Spleen (tissue), 11 donors: Measurements from ENCODE around the gene PFKP. TPM values are rescaled to one million over a fixed set of nuclear protein-coding genes. Genes with fewer than 3 reads are reported as not detected.

Experiments used
- DNase-seq: peaks from one replicate; pipeline ENCODE4 v3.0.0-alpha.2; 2020
- H3K27ac ChIP-seq, 8 donors: fragments of 200-600 bp; sonication (generic) in 7 of 8; 1 replicate in 4 of 8; 2 replicates in 4 of 8; pipeline versions ENCODE4 v1.5.0 to v1.8.0; 2016 to 2021; ENCODE audit warnings: inconsistent platforms in 4 of 8, mild to moderate bottlenecking in 4 of 8, moderate library complexity in 1 of 8
- H3K27me3 ChIP-seq, 7 donors: fragments of 200-600 bp; sonication (generic) in 6 of 7; replicated peaks in 1 of 7; 1 replicate in 4 of 7; 2 replicates in 3 of 7; pipeline versions ENCODE4 v1.5.0 to v1.8.0; 2016 to 2021; ENCODE audit warnings: inconsistent platforms in 3 of 7, mild to moderate bottlenecking in 1 of 7
- H3K36me3 ChIP-seq, 6 donors: fragments of 200-600 bp; sonication (generic) in 5 of 6; 1 replicate in 4 of 6; 2 replicates in 2 of 6; pipeline versions ENCODE4 v1.5.0 to v1.8.0; 2016 to 2021; ENCODE audit warnings: inconsistent platforms in 2 of 6
- H3K4me1 ChIP-seq, 6 donors: fragments of 200-600 bp; sonication (generic) in 5 of 6; 1 replicate in 3 of 6; 2 replicates in 3 of 6; pipeline versions ENCODE4 v1.5.0 to v1.8.0; 2016 to 2021; ENCODE audit warnings: inconsistent platforms in 3 of 6
- H3K4me3 ChIP-seq, 8 donors: fragments of 200-600 bp; sonication (generic) in 7 of 8; 1 replicate in 4 of 8; 2 replicates in 4 of 8; pipeline versions ENCODE4 v1.5.0 to v1.8.0; 2016 to 2021; ENCODE audit warnings: inconsistent platforms in 4 of 8, mild to moderate bottlenecking in 4 of 8, moderate library complexity in 2 of 8
- H3K9me3 ChIP-seq, 8 donors: fragments of 200-600 bp; sonication (generic) in 7 of 8; 1 replicate in 4 of 8; 2 replicates in 4 of 8; pipeline versions ENCODE4 v1.5.0 to v1.8.0; 2016 to 2021; ENCODE audit warnings: inconsistent platforms in 4 of 8
- POLR2A ChIP-seq, 3 donors: fragments of 450-650 bp; IDR thresholded peaks; one replicate each; pipeline ENCODE4 v1.5.1; 2017; ENCODE audit warnings: antibody characterized with exemption in 3 of 3, mild to moderate bottlenecking in 1 of 3
- POLR2AphosphoS5 ChIP-seq, 3 donors: sonication (generic); formaldehyde crosslinking; IDR thresholded peaks; one replicate each; pipeline ENCODE4 v1.5.1; 2017; ENCODE audit warnings: antibody characterized with exemption in 3 of 3
- WGBS, 5 donors: extraction: QIAGEN DNeasy Blood & Tissue Kit in 3 of 5; methylation state at CpG; one replicate each; pipeline versions ENCODE4 v1.1.5 to v1.1.7; 2013 to 2018; 5-methylcytosine and 5-hydroxymethylcytosine counted together
- intact Hi-C: fragments of 100-400 bp; cut with DNase I; formaldehyde crosslinking; loops from one replicate; pipeline ENCODE4 v1.15.0; 2023; ENCODE audit warnings: low total_unique reads
- polyA plus RNA-seq, 3 donors: library from polyadenylated mRNA; stranded (reverse); fragments of 200-250 nt; gene quantifications; one replicate each; pipeline ENCODE4 v1.2.1, GENCODE V29; 2013
- total RNA-seq, 7 donors: library from RNA; depleted of rRNA in 3 of 7; stranded (reverse); fragments of >200 nt in 3 of 7; fragmentation: NEBNext Ultra II Directional in 4 of 7; extraction: Animal tissue kit (Norgen Biotek cat#: 25700) in 4 of 7; gene quantifications; one replicate each; pipeline versions ENCODE4 v1.1.0 to v1.2.1, GENCODE V29; 2016 to 2021
- TF ChIP-seq, protein P1 (sequence below), 11 experiments: fragments of 200-600 bp in 7 of 11; fragments of 450-650 bp in 4 of 11; sonication (generic) in 4 of 11; IDR thresholded peaks in 8 of 11; conservative IDR thresholded peaks in 3 of 11; 1 replicate in 7 of 11; 2 replicates in 4 of 11; pipeline versions ENCODE4 v1.4.0 to v1.8.0; 2016 to 2021; ENCODE audit warnings: antibody characterized with exemption in 11 of 11, inconsistent platforms in 4 of 11, mild to moderate bottlenecking in 1 of 11
- donor health status: healthy with polysubstance abuse.
- donor health status: DM: no; HTN: no; CAD: no; lungs with moderate emphysema.
- donor health status: DM: no; HTN: no; CAD: no.
- donor health status: Bipolar disorder and iron deficiency.
- donor health status: healthy.
- donor health status: DM: no; HTN: no; CAD: no.
- donor health status: DM: yes; HTN: yes; CAD: no.

The PFKP gene
- total and polyA plus RNA-seq, 10 donors, result 19.0 to 60.9 (median 28.6) TPM

DNA sequence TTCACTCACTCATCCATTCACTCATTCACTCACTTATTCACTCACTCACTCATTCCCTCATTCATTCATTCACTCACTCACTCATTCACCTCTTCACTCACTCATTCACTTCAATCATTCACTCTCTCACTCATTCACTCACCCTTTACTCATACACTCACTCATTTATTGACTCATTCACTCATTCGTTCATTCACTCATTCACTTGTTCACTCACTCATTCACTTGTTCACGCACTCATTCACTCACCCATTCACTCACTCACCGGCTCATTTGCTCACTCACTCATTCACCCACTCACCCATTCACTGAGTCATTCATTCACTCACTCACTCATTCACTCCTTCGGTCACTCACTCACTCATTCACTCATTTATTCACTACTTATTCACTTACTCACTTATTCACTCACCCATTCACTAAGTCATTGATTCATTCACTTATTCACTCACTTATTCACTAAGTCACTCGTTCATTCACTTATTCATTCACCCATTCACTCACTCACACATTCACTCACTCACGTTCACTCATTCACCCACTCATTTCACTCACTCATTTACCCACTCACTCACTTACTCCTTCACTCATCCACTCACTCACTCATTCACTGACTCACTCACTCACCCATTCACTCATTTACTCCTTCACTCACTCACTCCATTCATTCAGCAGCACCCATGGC is 4.7 kb upstream of the PFKP start:
- no peaks in the 10 kb centered on the region for H3K36me3 ChIP-seq
- TF ChIP-seq POLR2A (IDR thresholded peaks at IDR 0.05), result no peak
- TF ChIP-seq POLR2AphosphoS5 (IDR thresholded peaks at IDR 0.05), result no peak
- TF ChIP-seq, protein P1, sequence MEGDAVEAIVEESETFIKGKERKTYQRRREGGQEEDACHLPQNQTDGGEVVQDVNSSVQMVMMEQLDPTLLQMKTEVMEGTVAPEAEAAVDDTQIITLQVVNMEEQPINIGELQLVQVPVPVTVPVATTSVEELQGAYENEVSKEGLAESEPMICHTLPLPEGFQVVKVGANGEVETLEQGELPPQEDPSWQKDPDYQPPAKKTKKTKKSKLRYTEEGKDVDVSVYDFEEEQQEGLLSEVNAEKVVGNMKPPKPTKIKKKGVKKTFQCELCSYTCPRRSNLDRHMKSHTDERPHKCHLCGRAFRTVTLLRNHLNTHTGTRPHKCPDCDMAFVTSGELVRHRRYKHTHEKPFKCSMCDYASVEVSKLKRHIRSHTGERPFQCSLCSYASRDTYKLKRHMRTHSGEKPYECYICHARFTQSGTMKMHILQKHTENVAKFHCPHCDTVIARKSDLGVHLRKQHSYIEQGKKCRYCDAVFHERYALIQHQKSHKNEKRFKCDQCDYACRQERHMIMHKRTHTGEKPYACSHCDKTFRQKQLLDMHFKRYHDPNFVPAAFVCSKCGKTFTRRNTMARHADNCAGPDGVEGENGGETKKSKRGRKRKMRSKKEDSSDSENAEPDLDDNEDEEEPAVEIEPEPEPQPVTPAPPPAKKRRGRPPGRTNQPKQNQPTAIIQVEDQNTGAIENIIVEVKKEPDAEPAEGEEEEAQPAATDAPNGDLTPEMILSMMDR (IDR thresholded peaks at IDR 0.05 in 8 of 11, conservative IDR thresholded peaks at IDR 0.05 in 3 of 11), result no peak
- no peak for DNase-seq
- H3K4me3 ChIP-seq, result no peak overlapping the region
- no peak overlapping the region for H3K27ac ChIP-seq
- intact Hi-C loops, result no loop called here
- no peaks in the 10 kb centered on the region for H3K9me3 ChIP-seq
- H3K27me3 ChIP-seq, result peaks cover 0 to 21% (median 11%) of the 10 kb centered on the region in 7 donors
- WGBS, 5 donors, result 56 to 79% (median 56%) methylated on average over 5 to 6 of the region's 6 CpGs
- peaks cover 0 to 18% (median 10%) of the 10 kb centered on the region in 6 donors for H3K4me1 ChIP-seq

DNA sequence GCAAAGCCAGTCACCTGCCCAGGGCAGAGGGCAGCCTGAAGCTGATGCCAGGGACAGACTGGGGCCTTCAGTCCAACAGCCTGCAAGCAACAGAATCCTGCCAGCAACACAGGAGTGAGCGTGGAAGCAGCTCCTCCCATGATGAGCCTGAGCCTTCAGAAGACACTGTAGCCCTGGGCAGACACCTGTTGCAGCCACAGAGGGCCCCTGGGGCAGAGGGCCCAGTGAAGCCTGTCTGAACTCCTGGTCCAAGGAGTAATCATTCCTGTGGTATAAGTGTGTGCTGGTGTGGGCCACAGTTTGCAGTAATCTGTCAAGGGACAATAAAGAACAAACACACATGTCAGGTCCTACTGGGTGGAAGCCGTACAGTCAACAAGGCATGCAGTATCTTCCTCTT is 2.9 kb upstream of the PFKP start:
- Histone ChIP-seq H3K27me3 (peaks cover 0 to 39% (median 11%) of the 10 kb centered on the region in 7 donors), H3K4me3 (no peak overlapping the region), H3K9me3 (no peaks in the 10 kb centered on the region), H3K27ac (no peak overlapping the region), H3K4me1 (peaks cover 4 to 36% (median 20%) of the 10 kb centered on the region in 6 donors), H3K36me3 (no peaks in the 10 kb centered on the region)
- WGBS, 5 donors, result 56 to 86% (median 79%) methylated on average over 1 to 2 of the region's 2 CpGs
- no peak for TF ChIP-seq POLR2A (IDR thresholded peaks at IDR 0.05)
- TF ChIP-seq POLR2AphosphoS5 (IDR thresholded peaks at IDR 0.05), result no peak
- TF ChIP-seq, protein P1 (IDR thresholded peaks at IDR 0.05 in 8 of 11, conservative IDR thresholded peaks at IDR 0.05 in 3 of 11), result no peak
- DNase-seq, result no peak
- intact Hi-C loops, result no loop called here

DNA sequence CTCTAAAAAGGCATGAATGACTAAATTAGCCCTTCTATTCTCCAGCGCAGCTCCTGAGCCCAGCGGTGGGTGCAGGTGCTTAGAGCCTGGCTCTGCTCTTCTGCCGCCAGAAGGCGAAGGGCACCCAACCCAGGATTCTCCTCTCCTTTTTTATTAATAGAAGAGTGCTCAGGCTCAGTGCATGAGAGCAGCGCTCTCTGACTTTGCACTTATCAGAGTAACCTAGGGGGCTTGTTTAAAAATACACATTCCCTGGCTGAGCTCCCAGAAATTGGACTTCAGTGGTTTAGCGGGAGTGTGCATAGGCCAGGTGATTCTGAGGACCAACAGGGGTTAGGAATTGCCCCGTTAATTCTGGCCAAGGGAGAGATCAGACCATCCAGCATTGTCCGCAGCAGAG is 1.7 kb upstream of the PFKP start:
- Histone ChIP-seq H3K4me3 (no peak overlapping the region), H3K9me3 (no peaks in the 10 kb centered on the region), H3K27me3 (peaks cover 0 to 42% (median 11%) of the 10 kb centered on the region in 7 donors), H3K36me3 (no peaks in the 10 kb centered on the region), H3K4me1 (peaks cover 5 to 47% (median 27%) of the 10 kb centered on the region in 6 donors), H3K27ac (no peak overlapping the region)
- intact Hi-C loops, result no loop called here
- TF ChIP-seq, protein P1 (IDR thresholded peaks at IDR 0.05 in 8 of 11, conservative IDR thresholded peaks at IDR 0.05 in 3 of 11), result no peak
- no peak for DNase-seq
- WGBS, 5 donors, result 88 to 92% (median 90%) methylated on average over 8 of the region's 8 CpGs

DNA sequence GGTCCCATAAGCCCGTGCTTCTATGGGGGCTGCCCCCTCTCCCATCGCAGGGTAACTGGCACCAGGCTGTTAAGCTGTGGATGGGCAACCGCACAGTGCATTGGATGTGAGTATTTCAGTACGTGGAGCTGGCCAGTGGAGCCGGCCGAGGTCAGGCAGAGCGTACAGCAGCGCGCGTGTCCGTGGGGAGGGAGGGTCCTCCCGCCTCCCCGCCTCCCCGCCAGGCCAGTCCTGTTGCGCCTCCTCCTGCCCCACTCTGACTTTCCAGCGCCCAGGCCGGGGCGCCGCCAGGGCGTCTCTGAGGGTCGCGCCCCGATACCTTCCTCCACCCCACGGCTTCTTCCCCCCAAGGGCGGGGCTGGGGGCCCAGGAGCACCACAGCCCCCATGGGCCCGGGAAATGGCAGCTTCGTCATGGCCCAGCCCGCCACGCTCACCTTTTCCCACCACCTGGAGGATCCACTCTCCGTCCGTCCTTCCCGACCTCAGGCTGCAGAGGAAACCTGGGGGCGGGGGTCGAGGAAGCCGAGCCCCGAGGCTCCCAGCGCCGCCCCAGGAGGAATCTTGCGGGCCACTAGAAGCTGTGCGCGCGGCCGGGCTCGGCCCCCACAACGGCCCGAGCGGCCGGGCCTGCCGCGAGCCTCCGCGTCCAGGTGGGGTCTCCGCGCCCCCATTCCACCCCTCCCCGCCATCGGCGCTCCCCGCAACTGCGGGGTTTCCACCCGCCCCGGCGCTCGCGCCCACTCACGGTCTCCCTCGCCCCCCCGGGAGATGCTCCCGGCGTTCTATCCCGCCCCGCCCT is 831 bp upstream of the PFKP start:
- 8 to 10% (median 10%) methylated on average over 52 to 71 of the region's 71 CpGs for WGBS, 5 donors
- no peak overlapping the region for H3K27ac ChIP-seq
- intact Hi-C loops, result no loop called here
- H3K9me3 ChIP-seq, result no peaks in the 10 kb centered on the region
- peak overlapping the region; percentile 53 to 95 (median 92) for H3K4me3 ChIP-seq
- peaks cover 0 to 2% (median 0%) of the 10 kb centered on the region in 6 donors for H3K36me3 ChIP-seq
- peaks cover 0 to 42% (median 11%) of the 10 kb centered on the region in 7 donors for H3K27me3 ChIP-seq
- peak; percentile 78 for DNase-seq
- H3K4me1 ChIP-seq, result peaks cover 5 to 47% (median 27%) of the 10 kb centered on the region in 6 donors
- TF ChIP-seq POLR2AphosphoS5 (IDR thresholded peaks at IDR 0.05) (no peak), POLR2A (IDR thresholded peaks at IDR 0.05) (no peak)
- TF ChIP-seq, protein P1 (IDR thresholded peaks at IDR 0.05 in 8 of 11, conservative IDR thresholded peaks at IDR 0.05 in 3 of 11), result no peak
